ENCODE results near the gene IFT27.

IFT27 gene

GRCh38 chr22:36753916-36754315, 22.0 kb downstream of the IFT27 start:
- no peak for DNase-seq (ENCODE audit: extremely low read depth, low read depth)
- TF ChIP-seq, protein P1, sequence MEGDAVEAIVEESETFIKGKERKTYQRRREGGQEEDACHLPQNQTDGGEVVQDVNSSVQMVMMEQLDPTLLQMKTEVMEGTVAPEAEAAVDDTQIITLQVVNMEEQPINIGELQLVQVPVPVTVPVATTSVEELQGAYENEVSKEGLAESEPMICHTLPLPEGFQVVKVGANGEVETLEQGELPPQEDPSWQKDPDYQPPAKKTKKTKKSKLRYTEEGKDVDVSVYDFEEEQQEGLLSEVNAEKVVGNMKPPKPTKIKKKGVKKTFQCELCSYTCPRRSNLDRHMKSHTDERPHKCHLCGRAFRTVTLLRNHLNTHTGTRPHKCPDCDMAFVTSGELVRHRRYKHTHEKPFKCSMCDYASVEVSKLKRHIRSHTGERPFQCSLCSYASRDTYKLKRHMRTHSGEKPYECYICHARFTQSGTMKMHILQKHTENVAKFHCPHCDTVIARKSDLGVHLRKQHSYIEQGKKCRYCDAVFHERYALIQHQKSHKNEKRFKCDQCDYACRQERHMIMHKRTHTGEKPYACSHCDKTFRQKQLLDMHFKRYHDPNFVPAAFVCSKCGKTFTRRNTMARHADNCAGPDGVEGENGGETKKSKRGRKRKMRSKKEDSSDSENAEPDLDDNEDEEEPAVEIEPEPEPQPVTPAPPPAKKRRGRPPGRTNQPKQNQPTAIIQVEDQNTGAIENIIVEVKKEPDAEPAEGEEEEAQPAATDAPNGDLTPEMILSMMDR (IDR thresholded peaks at IDR 0.05; ENCODE audit: low read depth, low read length), result no peak

GRCh38 chr22:36753120-36753802, 22.7 kb downstream of the IFT27 start:
- TF ChIP-seq, protein P1 (IDR thresholded peaks at IDR 0.05; ENCODE audit: low read depth, low read length), result no peak
- no peak for DNase-seq (ENCODE audit: extremely low read depth, low read depth)

GRCh38 chr22:36746375-36746970, 29.4 kb downstream of the IFT27 start:
- TF ChIP-seq, protein P1 (IDR thresholded peaks at IDR 0.05; ENCODE audit: low read depth, low read length), result no peak
- no peak for DNase-seq (ENCODE audit: extremely low read depth, low read depth)

- TF ChIP-seq, protein P1 (IDR thresholded peaks at IDR 0.05; ENCODE audit: low read depth, low read length), result no peak
- DNase-seq (ENCODE audit: extremely low read depth, low read depth), result no peak
These were observed 30.5 kb downstream of the IFT27 start for GRCh38 chr22:36745301-36745995.

GRCh38 chr22:36744791-36745190, 31.1 kb downstream of the IFT27 start:
- no peak for DNase-seq (ENCODE audit: extremely low read depth, low read depth)
- TF ChIP-seq, protein P1 (IDR thresholded peaks at IDR 0.05; ENCODE audit: low read depth, low read length), result no peak

GRCh38 chr22:36744413-36744765, 31.5 kb downstream of the IFT27 start:
- DNase-seq (ENCODE audit: extremely low read depth, low read depth), result no peak
- TF ChIP-seq, protein P1 (IDR thresholded peaks at IDR 0.05; ENCODE audit: low read depth, low read length), result no peak
